Right renal pelvis (tissue), 4 donors: ENCODE data around the gene ICAM2. TPM values are rescaled to one million over a fixed set of nuclear protein-coding genes. Genes with fewer than 3 reads are reported as not detected.

ENCODE experiments used
- DNase-seq, 4 donors: peaks; one replicate each; pipeline ENCODE4 v3.0.0-alpha.2; 2013; ENCODE audit warnings: low read depth in 4 of 4, low spot score in 3 of 4, missing footprints in 1 of 4
- polyA plus RNA-seq, 4 donors: library from polyadenylated mRNA; unstranded; fragments of 120-200 nt; gene quantifications; one replicate each; pipeline ENCODE4 v1.2.1, GENCODE V29; 2013; ENCODE audit not compliant: insufficient read length in 4 of 4

The ICAM2 gene
- polyA plus RNA-seq, 4 donors: 28.7 to 32.6 (median 31.1) TPM

DNA sequence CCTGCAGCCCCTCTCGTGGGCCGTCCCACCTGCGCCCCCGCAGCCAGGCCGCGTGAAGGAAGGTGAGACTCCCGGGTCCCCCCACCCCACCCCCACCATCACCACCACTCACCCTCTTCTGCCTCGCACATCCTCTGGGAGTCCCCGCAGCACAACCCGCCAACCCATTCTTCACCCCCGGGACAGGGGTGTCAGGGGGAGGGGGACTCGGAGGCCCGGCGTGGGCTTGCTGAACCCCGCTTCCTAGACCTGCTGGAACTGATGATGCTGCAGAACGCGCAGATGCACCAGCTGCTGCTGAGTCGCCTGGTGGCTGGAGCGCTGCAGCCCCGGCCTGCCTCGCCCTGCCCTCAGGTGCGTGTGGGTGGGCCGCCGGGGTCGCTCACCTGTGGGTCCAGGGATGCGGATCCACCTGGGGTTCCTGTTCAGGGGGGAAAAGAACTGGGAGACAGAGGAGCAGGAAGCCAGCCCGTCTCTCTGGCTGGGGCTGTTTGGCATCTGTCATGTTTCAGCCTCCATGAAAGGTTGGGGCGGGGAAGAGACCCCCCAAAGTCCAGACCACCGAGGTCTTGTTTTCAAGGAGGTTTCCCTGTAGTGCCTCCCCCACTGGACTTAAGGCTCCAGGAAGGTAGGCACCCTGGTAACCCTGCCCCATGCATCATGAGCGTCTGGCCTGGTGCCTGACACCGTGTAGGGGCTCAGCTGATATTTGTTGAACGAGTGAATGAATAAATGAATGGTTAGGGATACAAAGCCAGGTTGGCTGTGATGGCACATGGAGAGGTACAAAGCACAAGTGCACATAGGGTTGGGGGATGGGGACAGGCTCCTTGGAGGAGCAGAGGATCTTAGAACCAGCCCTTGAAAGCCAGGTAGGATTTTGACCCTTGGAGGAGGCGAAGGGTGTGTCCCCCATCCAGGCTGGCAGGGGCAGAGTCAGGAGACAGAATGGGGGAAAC lies 21.4 kb downstream of the ICAM2 start:
- no peak for DNase-seq

DNA sequence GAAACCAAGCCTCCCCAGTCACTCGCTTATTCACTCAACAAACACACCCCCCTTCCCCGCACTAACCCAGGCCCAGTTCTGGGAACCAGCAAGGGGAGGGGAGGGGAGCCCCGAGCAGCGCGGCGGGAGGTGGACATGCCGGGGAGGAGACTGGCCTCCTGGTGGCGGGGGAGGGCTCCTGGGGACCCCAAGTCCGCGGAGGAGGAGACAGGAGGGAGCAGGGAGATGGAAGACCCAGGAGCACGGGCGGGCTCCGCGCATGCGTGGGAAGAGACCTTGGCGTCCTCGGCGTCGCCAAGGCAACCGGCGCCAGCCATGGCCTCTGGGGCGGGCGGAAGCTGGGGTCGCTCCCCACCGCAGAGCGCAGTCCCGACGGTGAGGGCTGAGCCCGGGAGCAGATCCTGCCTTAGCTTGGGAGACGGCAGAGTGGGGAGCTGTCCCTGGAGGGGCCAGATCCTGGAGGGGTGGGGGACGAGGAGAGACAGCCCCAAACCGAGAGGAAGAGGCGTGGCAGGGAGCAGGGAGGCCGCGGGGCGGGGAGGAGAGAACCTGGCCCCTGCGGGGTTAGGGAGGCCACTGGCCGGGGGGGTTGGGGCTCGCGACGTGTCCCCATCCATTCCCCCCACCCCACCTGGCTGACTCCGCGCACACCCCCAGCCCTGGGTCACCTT lies 22.2 kb downstream of the ICAM2 start, which contains the start of gene PRR29:
Gene PRR29, plus strand, starts transcription at position 302 of the 671 bp plus-strand sequence. Its CDS starts 14 bp downstream, at position 316.
- DNase-seq: peak; percentile 60 to 72 (median 64)

DNA sequence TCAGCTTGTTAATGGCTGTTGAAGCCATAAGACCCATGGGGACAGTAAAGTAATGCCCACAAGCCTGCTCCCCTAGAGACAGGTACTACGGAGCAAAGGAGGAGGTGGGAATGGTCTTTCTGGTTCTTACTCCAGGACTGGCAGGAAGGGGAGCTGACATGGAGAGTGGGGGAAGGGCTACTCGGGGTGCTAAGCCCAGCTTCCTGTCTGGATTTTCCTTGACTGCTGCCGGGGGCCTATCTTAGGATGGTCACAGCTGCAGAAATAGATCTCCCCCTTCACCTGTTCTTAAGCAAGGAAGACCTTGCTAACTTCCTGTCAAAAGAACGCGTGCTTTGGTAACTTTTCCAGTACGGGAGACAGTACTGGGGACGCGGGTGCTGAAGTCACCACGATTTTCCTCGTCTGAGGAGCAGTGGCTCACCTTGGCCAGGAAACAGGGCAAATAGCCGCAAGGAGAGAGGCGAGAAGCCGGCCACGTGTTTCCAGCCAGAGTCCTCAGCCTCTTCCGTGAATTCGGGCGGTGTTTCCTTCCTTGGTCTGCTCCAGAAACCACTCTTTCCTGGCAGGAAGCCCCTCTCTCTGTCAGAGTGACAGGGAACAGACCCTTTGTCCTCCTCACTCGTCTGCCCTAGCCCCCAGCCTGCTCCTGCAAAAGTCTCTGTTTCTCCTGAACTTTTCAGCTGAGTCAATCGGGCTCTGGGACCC lies 22.9 kb downstream of the ICAM2 start:
- DNase-seq: no peak

DNA sequence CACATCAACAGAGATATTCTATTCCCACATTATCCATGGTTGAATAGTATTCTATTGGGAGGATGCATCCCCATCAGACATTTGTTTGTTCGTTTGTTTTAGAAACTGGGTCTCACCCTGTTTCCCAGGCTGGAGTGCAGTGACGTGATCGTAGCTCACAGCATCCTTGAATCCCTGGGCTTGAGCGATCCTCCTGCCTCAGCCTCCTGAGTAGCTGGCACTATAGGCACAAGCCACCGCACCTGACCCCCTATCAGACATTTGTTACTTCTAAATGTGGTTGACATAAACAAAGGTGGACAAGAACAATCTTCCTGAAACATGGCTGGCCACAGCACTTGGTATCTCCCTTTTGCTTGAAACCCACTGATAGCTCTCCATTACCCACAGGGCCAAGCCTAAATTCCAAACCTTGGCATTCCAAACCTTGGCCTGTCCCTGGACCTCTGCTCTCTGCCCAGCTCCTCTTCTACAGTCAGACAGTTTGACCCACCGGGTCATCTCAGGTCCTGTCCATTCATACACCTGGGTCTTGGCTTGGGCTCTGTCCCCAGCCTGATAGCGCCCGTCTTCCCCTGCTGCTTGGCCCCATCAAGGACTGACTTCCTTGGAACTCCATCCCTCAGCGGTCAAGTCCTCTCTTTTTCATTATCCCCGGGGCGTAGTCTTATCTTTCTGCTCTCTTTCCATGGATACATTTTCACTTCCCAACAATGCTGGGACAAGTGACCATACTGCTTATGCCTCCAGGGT lies 23.8 kb downstream of the ICAM2 start:
- no peak for DNase-seq

DNA sequence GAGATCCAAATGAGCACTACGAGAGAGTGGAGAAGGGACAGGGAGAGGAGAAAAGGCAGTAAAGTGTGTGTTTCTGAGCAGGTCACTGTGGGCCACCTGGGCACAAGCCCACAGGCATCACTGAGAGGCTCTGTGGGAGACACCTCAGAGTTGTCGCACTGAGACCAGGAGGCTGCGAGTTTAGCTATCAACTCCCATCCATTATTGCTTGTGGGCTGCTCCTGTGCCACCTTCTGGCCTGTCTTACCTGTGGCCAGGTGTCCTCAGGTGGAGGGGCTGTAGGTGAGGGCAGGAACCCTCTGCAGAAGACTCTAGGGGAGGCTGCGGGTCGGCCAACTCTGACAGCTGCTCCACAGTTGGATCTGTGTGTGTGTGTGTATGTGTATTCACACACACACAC lies 24.8 kb downstream of the ICAM2 start:
- no peak for DNase-seq

DNA sequence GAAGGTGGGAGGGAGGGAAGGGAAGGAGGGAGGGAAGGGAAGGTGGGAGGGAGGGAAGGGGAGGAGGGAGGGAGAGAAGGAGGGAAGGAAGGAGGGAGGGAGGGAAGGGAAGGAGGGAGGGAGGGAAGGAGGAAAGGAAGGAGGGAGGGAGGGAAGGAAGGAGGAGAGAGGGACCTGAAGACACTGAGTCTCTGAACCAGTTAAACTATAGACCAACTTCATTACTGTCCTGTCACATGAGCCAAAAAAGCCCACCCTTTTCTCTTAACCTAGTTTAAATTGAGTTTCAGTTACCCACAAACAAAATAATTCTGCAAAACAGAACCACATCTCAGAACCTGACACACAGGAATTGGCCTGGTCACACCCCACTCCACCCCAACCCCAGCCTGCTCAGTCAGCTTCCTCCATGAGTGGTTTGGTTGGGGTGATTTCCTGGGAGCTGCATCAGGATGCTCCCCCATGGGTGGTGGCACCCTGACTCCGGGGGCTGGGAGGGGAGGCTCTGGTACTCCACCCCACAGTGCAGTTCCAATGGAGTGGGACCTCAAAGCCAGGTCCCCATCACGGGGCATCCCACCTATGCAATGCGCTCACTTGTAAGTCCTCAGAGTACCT lies 27.0 kb downstream of the ICAM2 start:
- DNase-seq: no peak

DNA sequence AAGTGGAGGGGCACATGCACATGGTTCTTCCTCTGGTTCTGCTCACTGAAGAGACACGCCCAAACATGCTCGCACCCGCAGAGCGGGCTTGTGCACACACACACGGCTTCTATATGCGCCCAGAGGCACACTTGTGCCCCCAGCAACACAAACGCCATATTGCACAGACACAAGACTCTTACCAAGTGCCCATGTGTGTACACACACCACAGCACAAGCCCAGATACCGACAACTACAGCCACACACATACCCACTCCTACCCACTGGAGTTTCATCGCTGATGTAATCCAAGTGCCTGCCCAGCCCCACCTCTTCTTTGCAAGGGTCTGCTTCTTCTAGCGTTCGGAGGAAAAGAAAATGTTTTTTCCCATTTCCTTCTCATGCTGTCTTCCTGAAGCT lies 28.8 kb downstream of the ICAM2 start:
- no peak for DNase-seq

DNA sequence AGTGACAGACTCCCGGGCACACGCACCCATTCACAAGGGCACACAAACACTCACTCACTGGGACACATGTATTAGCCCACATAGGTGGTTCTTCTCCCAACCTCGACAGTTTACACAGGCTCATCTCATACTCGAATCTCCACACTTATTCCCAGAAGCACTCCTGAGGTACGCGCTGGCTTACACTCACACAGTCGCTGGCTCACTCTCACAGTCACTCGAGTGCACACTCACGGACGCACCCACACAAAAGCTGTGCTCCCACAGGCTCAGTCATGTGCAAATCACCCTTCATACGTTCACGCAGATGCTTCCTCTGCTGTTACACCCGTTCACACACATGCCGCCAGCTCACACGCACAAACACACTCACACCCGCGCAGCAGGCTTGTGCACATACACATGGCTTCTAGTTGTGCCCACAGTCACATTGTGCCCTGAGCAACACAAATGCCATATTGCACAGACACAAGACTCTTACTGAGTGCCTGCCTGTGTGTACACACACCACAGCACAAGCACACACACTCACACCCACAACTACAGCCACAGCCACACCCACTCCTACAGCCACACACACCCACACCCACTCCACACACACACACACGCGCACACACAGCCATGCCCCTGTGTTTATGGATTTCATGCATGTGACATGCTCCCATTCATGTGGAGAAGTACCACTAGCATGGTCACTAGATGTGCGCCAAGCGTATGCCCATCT lies 30.6 kb downstream of the ICAM2 start:
- no peak for DNase-seq

DNA sequence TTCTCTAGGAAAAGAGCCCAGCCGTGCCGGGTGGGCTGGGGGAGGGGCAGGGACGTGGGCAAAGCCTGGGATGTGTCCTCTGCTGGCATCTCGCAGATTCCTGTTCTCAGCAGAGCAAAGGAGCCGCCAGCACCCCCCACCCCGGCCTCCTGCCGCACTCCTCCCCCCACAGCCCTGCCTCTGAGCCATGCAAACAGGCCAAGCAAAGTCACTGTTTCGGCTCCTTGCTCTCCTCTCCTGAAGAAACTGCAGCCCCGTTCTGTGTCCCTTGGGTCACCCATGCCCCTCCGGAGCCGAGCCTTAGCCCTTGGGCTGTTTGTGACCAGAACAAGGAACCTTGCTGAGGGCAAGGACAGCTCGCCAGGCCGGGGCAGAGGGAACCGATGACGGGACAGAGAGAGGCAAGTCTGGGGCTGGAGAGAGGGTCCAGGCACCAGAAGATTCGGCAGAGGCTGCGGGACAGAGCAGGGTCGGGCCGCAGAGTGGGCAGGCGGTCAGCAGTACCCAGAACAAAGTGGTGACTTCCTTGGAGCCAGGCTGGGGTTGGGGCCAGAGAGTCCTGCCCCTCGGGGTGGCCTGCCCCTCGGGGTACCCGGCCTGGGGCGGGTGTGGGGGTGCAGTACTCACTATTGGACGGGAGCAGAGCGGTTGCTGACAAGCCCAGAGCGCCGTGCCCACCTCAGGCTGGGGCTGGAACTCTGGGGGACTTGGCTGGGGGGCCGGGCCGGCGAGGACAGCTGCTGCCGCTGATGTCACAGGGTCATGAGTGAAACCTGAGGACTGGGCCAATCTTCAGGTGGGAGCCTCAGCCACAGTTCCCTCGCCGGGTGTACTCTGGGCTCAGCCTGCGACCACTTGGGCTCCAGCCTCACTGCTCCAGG lies 31.5 kb downstream of the ICAM2 start:
- peak in 2 of 4 donors; percentile 31 to 46 for DNase-seq

DNA sequence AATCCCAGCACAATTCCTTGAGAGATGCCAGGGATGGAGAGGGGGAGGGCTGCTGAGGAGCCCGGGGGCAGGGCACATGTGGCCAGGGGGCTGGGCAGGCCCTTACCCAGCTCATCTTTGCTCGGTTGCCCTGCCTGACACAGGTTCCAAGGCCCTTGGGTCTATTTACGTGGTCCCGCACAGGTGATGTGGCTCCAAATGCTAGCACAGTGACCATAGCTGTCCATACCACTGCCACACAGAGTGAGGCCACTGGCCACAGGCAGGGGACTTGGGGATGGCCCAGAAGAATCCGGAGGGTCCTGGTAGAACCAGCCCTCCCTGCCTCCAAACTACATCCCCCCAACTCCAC lies 32.3 kb downstream of the ICAM2 start:
- no peak for DNase-seq

DNA sequence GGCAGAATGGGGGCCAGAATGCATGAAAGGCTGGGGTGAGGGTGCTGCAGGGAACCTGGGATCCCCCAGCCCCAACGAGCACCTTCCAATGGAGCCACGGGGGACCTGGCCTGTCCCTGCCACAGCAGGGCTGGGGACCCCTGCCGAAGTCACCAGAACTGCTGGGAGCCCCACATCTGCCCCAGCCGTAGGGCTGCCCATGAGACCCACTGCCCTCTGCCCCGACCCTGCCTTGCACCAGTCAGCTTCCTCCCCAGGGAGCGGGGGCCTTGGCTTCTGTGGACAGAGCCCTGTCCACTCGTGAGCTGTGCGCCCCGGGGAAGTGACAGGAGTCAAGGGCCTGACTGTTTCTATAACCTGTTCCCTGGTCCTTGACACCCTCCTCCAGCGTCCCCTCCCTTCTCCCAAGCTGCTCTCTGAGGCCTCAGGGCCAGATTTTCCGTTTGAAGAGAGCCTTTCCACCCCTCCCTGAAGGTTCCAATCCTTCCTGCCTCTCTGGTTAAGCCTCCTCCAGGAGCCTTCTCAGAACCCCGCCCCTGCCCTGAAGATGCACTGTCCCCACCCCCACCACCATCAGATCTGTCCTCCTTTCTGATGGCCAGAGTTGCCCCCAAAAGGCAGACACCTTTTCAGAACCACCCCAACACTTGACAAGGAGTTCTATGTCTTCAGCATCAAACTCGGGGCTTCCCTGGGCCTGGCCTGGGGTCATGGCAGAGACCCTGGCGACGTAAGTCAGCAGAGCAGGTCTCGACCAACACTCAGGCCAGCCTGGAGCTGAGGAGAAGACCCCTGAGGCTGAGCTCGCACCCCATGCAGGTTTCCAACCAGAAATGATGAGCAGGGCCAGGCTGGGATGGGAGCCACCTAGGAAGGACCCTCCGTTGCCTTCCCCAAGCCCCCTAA lies 33.0 kb downstream of the ICAM2 start:
- DNase-seq: no peak

DNA sequence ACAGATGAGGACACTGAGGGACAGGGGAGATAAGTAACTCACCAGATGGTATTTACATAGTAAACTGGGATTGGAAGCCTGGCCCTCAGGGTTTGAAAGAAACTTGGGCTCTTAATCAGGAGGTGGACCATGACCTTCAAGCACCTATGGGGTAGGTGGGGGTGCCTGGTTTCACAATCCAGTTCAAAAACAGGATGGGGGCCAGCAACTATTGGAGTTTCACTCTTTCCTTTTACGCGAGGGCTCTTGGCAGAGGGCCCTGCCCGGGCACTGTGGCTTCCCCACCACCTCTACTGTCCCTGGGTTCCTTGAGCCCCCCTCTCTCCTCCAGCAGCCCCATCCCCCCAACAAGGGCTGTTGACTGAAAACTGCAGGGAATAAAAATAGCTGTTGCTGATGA lies 33.6 kb downstream of the ICAM2 start:
- DNase-seq: no peak

DNA sequence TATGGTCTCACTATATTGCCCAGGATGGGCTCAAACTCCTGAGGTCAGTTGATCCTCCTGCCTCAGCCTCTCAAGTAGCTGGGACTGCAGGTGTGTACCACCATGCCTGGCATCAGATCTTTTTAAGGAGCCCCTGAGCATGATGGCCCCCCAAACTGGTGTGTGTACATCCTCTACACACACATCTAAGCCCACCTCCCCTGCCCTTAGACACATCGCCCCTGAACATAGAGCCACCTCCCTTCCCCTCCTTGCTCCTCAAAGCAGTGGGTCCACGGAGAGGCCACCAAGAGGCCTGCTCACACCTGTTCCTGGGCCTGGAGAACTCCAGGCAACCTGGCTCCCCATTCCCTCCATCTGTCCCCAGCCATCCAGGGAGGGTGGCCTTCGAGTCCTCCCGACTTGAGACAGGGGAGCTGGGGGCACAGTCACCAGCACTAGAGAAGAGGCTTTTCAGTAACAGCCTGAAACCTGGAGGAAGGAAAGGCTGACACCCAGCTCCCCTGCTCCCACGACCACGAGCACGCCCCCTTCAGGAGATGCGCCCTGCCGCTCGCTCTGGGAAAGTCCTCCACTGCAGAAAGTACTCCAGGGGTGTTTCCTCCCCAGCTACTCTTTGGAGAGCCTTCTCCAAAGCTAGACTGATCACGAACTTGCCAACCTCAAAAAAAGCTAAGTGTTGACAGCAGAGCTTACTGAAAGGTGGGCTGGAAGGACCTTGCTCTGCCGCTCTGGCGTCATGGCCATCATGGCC lies 34.9 kb downstream of the ICAM2 start:
- no peak for DNase-seq

DNA sequence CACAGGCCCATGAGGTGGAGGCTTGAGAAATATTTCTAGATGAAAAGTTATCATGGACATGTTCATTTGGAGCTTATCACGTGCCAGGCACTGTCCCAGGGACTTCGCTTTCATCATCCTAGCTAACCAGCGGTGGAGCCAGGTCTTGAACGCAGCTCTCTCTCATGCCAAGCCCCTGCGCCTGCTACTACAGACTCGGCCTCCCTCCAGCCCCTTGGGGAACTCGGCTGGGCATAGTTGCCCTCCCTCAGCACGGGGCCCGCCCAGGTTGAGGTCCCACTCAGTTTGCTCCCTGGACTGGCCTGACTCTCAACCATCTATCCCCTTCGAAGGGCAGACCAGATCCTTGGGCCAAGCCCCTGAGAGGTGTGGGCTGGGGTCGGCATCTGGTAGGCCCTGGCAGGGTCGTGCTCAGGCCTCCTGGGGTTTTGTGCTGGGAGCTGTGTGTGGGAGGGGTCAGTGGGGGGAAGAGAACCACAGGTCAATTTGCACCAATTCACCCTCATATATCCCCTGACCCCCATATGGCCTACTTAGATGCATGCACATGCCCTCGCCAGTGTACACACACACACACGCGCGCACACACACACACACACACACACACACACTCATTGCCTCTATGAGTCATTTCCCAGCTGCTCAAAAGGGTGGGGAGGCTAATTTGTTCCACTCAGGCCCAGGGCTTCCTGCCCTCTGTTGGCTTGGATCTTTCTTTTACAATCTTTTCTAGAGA lies 35.6 kb downstream of the ICAM2 start:
- DNase-seq: no peak

DNA sequence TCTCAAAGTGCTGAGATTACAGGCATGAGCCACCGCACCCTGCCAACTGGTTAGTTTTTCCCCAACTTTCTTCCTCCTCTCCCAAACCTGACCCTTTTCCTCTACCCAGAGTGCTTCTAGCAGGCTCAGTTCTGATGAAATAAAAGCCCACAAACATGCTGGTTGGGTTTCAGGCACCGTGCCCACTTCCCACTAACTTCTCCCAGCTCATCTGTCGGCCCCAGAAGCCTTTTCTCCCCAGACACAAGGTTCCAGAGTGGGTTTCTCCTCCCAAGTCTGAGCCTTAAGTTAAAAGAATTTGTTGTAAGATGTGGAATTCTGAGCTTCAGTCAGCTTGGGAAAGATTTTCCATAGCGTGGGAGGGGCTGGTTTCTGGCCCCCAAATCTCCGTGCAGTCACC lies 36.2 kb downstream of the ICAM2 start:
- DNase-seq: no peak

DNA sequence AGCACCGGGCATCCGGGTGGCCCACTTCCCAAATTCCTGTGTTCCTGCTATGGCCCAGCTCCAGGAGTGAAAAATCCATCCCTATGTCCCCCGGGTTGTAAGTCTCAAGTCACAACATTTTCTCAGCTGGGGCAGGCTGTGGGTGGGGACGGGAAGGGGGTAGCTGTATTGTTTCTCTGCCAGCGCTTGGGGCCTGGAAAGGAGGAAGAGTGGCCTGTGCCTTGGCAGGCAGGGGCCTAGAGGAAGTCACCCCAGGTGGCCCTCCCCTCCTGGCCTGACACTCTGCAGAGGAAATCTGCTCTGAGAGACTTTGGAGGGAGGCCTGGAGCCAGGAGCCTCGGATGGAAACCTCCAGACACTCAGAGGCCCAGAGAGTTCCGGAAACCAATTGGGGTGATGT lies 37.1 kb downstream of the ICAM2 start:
- DNase-seq: no peak
